IPS-18a (cell line): ENCODE results near the gene GRM4.

Experiments
- H3K27ac ChIP-seq: one replicate; pipeline ENCODE4 v1.5.1; 2013; ENCODE audit warnings: low read length
- H3K27me3 ChIP-seq: one replicate; pipeline ENCODE4 v1.6.1; 2013; ENCODE audit warnings: mild to moderate bottlenecking, low read length; ENCODE audit not compliant: control insufficient read depth, insufficient read depth
- H3K36me3 ChIP-seq: one replicate; pipeline ENCODE4 v1.6.1; 2013; ENCODE audit warnings: low read depth, low read length; ENCODE audit not compliant: control insufficient read depth
- H3K4me1 ChIP-seq: one replicate; pipeline ENCODE4 v1.6.1; 2013; ENCODE audit warnings: low read depth, low read length; ENCODE audit not compliant: control insufficient read depth
- H3K4me3 ChIP-seq: one replicate; pipeline ENCODE4 v1.5.1; 2013; ENCODE audit warnings: low read length
- H3K9ac ChIP-seq: one replicate; pipeline ENCODE4 v1.6.1; 2013; ENCODE audit warnings: mild to moderate bottlenecking, low read length, moderate library complexity
- H3K9me3 ChIP-seq: one replicate; pipeline ENCODE4 v1.6.1; 2013; ENCODE audit warnings: low read depth, low read length; ENCODE audit not compliant: control insufficient read depth

The GRM4 gene

DNA sequence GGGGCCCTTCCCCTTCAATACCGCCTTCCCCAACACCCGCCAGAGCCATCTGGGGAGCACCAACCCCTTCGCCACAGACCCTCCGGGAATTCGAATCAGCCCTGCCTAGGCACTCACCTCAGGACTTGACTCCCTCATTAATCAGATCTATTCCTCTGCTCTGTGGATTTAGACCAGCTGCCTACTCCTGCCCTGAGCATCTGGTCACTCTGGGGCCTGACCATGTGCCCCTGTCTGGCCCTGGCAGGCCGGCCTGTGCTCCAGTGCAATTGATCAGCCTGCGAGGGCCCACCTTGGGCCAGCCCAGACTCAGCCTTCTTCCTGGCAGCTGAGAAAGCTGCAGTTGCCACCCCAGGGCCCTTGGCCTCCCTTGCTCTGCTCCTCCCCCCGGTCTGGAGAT is 46.0 kb downstream of the GRM4 start:
- H3K27ac ChIP-seq = no peak overlapping the region
- no peaks in the 10 kb centered on the region for H3K27me3 ChIP-seq
- no peaks in the 10 kb centered on the region for H3K9me3 ChIP-seq
- no peak overlapping the region for H3K9ac ChIP-seq
- H3K4me1 ChIP-seq = no peaks in the 10 kb centered on the region
- no peak overlapping the region for H3K4me3 ChIP-seq
- H3K36me3 ChIP-seq = no peaks in the 10 kb centered on the region

DNA sequence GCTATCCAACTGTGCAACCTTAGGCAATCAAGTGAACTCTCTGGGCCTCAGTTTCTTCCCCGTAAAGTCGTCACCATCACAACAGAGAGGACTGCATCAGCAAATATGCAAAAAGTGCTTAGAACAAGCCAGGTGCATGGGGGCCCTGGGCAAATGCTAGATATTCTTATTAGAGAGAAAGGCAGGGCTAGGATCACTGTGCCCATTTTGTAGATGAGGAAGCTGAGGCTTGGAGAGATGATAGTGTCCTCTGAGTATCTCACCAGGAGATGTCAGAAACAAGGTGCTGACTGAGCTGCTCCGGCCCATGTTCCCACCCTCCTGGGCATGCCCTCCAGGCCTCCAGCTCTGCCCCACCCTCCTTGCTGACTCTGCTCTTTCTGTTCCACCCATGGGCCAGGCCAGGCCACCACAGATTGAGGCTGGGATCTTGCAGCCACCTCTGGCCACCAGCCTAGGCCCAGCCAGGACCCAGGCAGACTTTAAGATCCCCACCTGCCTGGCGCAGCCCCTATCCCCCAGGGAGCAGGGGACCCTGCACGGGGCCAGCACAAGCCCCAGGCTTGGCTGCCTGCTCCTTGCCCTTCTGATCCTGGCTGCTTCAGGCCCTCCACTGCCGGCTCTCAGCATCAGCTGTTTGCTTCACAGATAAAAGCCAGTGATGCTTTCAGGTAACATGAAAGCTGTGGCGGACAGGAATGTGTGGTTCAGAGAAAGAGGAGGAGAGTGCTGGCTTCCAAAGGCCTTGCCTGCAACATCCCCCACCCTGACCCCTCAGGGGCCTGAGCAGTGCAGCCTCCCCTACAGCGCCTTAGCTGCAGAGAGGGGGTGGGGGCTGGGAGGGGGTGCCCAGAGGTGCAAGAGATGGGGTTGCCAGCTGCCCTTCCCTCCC is 47.6 kb downstream of the GRM4 start:
- H3K36me3 ChIP-seq = no peaks in the 10 kb centered on the region
- H3K9ac ChIP-seq = no peak overlapping the region
- H3K9me3 ChIP-seq = no peaks in the 10 kb centered on the region
- H3K4me1 ChIP-seq = no peaks in the 10 kb centered on the region
- no peaks in the 10 kb centered on the region for H3K27me3 ChIP-seq
- no peak overlapping the region for H3K27ac ChIP-seq
- H3K4me3 ChIP-seq = no peak overlapping the region

DNA sequence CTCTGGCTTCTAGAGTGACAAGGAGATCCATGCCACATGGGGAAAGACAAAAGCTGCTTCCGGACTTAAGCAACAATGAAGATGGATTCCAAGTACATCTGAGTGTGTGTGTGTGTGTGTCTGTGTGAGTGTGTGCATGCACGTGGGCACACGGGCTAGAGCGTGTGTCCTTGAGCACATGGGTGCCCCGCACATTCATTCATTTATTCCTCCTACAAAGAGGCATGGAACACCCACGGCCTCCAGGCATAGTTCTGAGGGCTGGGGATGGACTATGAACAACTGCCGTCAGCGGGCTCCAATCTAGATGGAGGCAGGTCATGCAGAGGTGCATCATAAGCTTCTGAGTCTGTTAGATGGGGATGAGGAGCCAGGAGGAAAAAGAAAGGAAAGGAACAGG is 49.1 kb downstream of the GRM4 start:
- Histone ChIP-seq H3K36me3 (no peaks in the 10 kb centered on the region), H3K4me3 (no peak overlapping the region), H3K4me1 (no peaks in the 10 kb centered on the region), H3K9me3 (no peaks in the 10 kb centered on the region), H3K27ac (no peak overlapping the region), H3K9ac (no peak overlapping the region), H3K27me3 (no peaks in the 10 kb centered on the region)

DNA sequence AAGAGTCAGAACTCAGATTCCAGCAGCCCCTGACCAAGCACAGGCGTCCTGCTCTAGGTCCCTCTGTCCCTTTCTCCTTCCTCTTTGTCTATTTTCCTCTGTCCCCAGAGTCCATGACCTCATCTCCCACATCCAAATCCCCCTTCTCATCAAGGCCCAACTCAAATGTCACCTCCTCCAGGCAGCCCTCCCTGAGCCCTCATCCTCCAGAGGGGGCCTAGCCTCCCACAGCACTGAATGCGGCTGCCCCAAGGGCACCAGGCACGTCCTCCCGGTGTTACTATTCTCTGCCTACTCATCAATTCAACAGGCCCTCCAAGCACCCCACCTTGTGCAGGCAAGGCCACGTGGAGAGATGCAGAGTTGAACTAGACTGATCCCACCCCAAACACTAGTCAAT is 49.7 kb downstream of the GRM4 start:
- no peak overlapping the region for H3K4me3 ChIP-seq
- H3K9ac ChIP-seq = no peak overlapping the region
- no peaks in the 10 kb centered on the region for H3K4me1 ChIP-seq
- no peak overlapping the region for H3K27ac ChIP-seq
- H3K27me3 ChIP-seq = no peaks in the 10 kb centered on the region
- H3K9me3 ChIP-seq = no peaks in the 10 kb centered on the region
- no peaks in the 10 kb centered on the region for H3K36me3 ChIP-seq

DNA sequence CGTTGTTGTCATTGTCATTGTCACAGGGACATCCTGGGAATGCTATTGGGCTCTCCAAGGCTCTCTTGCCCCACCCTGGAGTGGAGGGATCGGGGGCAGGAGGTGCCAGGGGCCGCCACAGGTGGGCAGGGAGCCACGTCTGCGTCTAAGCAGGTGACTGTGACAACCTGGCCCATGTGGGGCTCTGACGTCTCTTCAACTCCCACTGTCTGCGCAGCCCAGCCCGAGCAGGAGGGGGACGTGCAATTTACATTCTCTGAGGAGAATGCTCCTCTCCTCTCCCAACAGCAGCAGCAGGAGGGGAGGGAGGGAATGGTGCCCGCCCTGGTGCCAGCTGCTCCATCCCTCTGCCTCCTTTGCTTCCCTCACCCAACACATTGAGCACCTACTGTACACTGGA is 50.1 kb downstream of the GRM4 start:
- H3K9ac ChIP-seq = no peak overlapping the region
- H3K4me3 ChIP-seq = no peak overlapping the region
- no peaks in the 10 kb centered on the region for H3K27me3 ChIP-seq
- no peaks in the 10 kb centered on the region for H3K36me3 ChIP-seq
- no peak overlapping the region for H3K27ac ChIP-seq
- H3K9me3 ChIP-seq = no peaks in the 10 kb centered on the region
- no peaks in the 10 kb centered on the region for H3K4me1 ChIP-seq

DNA sequence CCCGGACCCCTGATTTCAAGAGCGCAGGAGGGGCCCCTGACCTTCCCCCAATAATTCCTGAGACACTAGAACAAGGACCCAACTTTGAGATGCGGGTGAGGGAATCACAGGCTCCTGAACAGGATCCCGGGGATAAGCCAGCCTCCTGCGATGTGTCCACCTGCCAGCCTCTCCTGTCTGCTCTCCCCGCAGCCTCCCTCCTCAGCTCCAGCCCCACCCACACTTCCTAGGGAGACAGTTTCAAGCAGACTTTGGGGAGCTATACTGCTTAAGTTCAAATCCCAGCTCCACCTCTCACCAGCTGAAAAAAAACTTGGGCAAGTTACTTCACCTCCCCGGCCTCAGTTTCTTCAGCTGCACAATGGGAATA is 50.8 kb downstream of the GRM4 start:
- no peak overlapping the region for H3K9ac ChIP-seq

DNA sequence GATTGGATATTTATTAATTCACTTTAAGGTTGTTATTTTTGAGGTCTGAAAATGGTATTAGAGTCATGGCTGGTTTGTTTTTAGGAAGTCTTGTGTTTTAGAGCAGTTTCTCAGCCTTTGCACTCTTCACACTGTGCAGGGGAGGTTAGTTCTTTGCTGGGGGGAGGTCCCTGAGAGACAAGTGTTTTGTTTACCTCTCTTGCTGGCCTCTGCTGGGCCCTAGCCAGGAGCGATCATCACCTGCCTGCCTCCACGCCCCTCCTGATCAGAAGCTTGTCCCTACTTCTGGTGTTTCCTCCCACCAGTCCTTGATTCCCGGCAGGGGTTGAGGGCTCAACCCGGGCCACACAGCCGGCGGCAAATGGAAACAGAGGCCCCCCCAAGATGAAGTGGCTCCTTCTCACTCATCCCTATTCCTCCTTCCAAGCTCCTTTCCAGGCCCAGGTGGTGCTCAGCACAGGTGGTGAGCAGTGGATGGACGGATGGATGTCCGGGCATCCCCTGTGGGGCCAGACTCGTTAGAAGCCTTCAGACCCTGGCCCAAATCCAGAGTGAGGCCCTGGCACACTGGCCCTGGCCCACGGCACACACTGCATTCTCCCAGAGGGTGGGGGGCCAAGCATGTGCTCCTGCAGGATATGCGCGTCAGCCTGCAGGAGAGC is 51.3 kb downstream of the GRM4 start:
- Histone ChIP-seq H3K4me3 (no peak overlapping the region), H3K9me3 (no peaks in the 10 kb centered on the region), H3K4me1 (no peaks in the 10 kb centered on the region), H3K27me3 (no peaks in the 10 kb centered on the region), H3K9ac (no peak overlapping the region), H3K36me3 (no peaks in the 10 kb centered on the region), H3K27ac (no peak overlapping the region)

More for the DNA sequence above, 50.8 kb downstream of the GRM4 start:
- H3K4me1 ChIP-seq = no peaks in the 10 kb centered on the region
- no peak overlapping the region for H3K27ac ChIP-seq
- H3K4me3 ChIP-seq = no peak overlapping the region
- no peaks in the 10 kb centered on the region for H3K27me3 ChIP-seq
- H3K9me3 ChIP-seq = no peaks in the 10 kb centered on the region
- H3K36me3 ChIP-seq = no peaks in the 10 kb centered on the region

DNA sequence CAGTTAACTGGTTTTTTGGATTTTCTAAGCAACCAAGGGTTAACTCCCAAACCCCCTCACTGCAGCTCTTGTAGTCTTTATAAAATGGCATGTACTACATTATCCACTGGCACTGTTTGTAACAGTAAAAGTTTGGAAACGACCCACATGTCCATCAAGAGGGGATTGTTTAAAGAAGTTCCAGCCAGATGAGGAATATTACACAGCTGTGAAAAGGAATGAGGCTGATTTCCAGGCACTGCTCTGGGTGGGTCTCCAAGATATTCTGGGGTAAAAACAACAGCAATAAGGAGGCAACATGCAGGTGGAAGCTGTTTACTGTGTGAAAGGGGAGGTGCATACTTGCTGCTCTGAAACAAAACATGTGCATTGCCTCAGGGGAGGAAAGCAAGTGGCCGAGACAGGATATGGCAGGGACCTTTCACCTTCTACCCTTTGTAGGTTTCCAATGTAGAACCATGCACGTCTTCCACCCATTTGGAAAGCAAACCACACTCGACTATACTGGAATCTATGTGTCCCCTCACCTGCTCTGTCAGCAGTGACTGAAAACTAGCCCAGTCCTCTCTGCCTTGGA is 51.9 kb downstream of the GRM4 start:
- no peaks in the 10 kb centered on the region for H3K9me3 ChIP-seq
- H3K36me3 ChIP-seq = no peaks in the 10 kb centered on the region
- no peak overlapping the region for H3K27ac ChIP-seq
- H3K4me3 ChIP-seq = no peak overlapping the region
- H3K9ac ChIP-seq = no peak overlapping the region
- no peaks in the 10 kb centered on the region for H3K4me1 ChIP-seq
- no peaks in the 10 kb centered on the region for H3K27me3 ChIP-seq

DNA sequence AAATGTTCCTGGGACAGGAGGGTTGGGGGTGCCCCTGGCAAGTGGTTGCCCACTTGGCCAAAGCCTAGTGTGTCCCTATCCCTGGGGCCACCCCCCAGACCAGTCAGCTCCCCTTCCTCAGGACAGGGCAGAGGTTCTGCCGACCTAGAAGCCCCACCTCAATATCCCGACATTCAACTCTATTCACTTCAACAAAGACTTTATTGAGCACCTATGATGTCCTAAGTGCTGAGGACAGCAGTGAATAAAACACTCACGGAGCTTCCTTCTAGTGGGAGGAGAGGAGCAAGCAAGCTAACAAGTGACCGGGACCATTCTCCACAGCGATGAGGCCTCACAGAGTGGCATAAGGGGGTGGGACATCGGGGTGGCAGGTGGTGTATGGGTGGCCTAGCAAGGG is 52.7 kb downstream of the GRM4 start:
- Histone ChIP-seq H3K27ac (no peak overlapping the region), H3K9ac (no peak overlapping the region)

DNA sequence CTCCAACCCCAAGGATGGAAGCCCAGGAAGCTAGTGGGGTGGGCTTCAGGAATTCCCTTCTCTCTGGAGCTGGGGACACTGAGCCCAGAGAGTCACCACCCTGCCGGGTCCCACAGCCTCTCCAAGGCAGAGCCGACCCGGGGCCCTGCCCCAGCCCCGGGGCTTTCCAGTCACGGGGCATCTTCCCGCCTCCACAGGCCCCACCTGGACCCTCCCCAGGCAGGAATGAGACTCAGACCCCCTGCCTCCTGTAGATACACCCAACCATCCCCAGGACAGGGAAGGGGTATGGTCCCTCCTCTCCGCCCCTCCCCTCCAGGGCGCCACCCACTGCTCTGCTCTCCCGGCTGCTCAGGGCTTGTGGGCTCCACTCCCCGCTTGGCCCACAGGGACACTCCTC is 53.3 kb downstream of the GRM4 start:
- Histone ChIP-seq H3K27ac (no peak overlapping the region), H3K4me1 (no peaks in the 10 kb centered on the region), H3K27me3 (no peaks in the 10 kb centered on the region), H3K36me3 (no peaks in the 10 kb centered on the region), H3K9me3 (no peaks in the 10 kb centered on the region), H3K9ac (no peak overlapping the region), H3K4me3 (no peak overlapping the region)

More for the DNA sequence above, 52.7 kb downstream of the GRM4 start:
- Histone ChIP-seq H3K4me1 (no peaks in the 10 kb centered on the region), H3K9me3 (no peaks in the 10 kb centered on the region), H3K27me3 (no peaks in the 10 kb centered on the region), H3K4me3 (no peak overlapping the region), H3K36me3 (no peaks in the 10 kb centered on the region)

DNA sequence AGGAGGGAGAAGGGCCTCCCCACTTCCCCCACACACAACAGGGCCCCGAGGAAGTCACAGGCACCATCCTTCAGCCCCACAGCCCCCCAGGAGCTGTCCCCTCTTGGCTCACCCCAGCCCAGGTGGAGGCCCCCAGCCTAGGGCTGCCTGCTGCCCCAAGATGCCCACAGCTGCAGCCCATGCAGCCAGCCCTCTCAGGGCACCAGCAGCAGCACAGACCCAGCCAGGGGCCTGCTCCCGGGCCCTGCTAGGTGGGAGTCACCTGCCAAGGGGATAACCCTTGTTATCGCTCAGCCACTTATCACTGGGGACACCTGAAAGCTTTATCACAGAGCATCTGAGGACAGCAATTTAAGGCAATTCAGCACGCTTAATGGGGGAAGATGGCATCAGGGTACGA is 55.0 kb downstream of the GRM4 start:
- no peaks in the 10 kb centered on the region for H3K27me3 ChIP-seq
- H3K27ac ChIP-seq = no peak overlapping the region
- H3K9ac ChIP-seq = no peak overlapping the region

More for the DNA sequence above, 55.0 kb downstream of the GRM4 start:
- Histone ChIP-seq H3K4me1 (no peaks in the 10 kb centered on the region), H3K9me3 (no peaks in the 10 kb centered on the region), H3K36me3 (no peaks in the 10 kb centered on the region), H3K4me3 (no peak overlapping the region)
